Measurements from ENCODE around the gene MYRIP. TPM values are rescaled to one million over a fixed set of nuclear protein-coding genes. Genes with fewer than 3 reads are reported as not detected.

Gene MYRIP
- total and polyA plus RNA-seq, 2 of the 4 experiments (the other 2 are of a cell fraction), result not detected

- no TSS peak for BruUV-seq (replicated peaks)
- TF ChIP-seq CHD1 (IDR thresholded peaks at IDR 0.05; ENCODE audit: low read depth, low read length) (no peak), NFE2L2 (IDR thresholded peaks at IDR 0.05; ENCODE audit: low read depth, low read length) (no peak), RCOR1 (IDR thresholded peaks at IDR 0.05; ENCODE audit: insufficient replicate concordance, low read length) (no peak), MAFK (IDR thresholded peaks at IDR 0.05; ENCODE audit: low read depth, low read length) (no peak), USF2 (IDR thresholded peaks at IDR 0.05; ENCODE audit: low read depth, low read length) (no peak)
Observed at GRCh38 chr3:40249168-40249567, 439.8 kb downstream of the MYRIP start.

More at GRCh38 chr3:40249168-40249567, 439.8 kb downstream of the MYRIP start:
- Histone ChIP-seq H3K4me1 (ENCODE audit: control insufficient read depth, insufficient read depth, low read length) (no peaks in the 10 kb centered on the region), H3K4me2 (ENCODE audit: low read depth, low read length) (no peak overlapping the region), H3K9me3 (ENCODE audit: control insufficient read depth, insufficient read depth, low read length) (no peaks in the 10 kb centered on the region), H3K27ac (ENCODE audit: insufficient read depth, low read length) (no peak overlapping the region), H3K4me3 (ENCODE audit: insufficient read depth, low read depth, low read length) (no peak overlapping the region), H3K23ac (ENCODE audit: low read depth, low read length) (no peak overlapping the region), H3K79me1 (ENCODE audit: low read depth in 1 of 2, low read length in 2 of 2) (no peaks in the 10 kb centered on the region), H3K36me3 (ENCODE audit: control insufficient read depth, insufficient read depth, low read length) (no peaks in the 10 kb centered on the region), H2BK5ac (ENCODE audit: low read depth, low read length, poor library complexity, severe bottlenecking) (no peak overlapping the region), H3K4ac (ENCODE audit: low read depth, low read length) (no peak overlapping the region), H2AK5ac (ENCODE audit: low read depth, low read length) (no peak overlapping the region), H4K91ac (ENCODE audit: insufficient read depth, low read depth, low read length) (no peak overlapping the region), H3K9ac (ENCODE audit: low read depth, low read length) (no peak overlapping the region), H3K9me1 (ENCODE audit: insufficient read depth, low read length) (no peaks in the 10 kb centered on the region), H4K5ac (ENCODE audit: low read depth, low read length) (no peak overlapping the region), H4K20me1 (ENCODE audit: insufficient read depth, low read length) (no peaks in the 10 kb centered on the region), H2BK15ac (ENCODE audit: low read depth, low read length) (no peak overlapping the region), H2AK9ac (replicated peaks; ENCODE audit: low read depth, low read length, poor library complexity) (no peak overlapping the region), H3K56ac (ENCODE audit: extremely low read depth, insufficient read depth, low read length) (no peak overlapping the region), H2BK120ac (ENCODE audit: low read depth, low read length) (no peak overlapping the region), H3K18ac (ENCODE audit: low read depth, low read length) (no peak overlapping the region), H2BK20ac (ENCODE audit: low read depth, low read length) (no peak overlapping the region), H3K14ac (replicated peaks; ENCODE audit: low read depth, low read length) (no peak overlapping the region), H4K8ac (ENCODE audit: low read depth in 2 of 2, low read length in 2 of 2) (no peak overlapping the region), H3K27me3 (ENCODE audit: control insufficient read depth, insufficient read depth, low read length) (no peaks in the 10 kb centered on the region), H2AFZ (replicated peaks; ENCODE audit: low read length, poor library complexity) (no peak overlapping the region)
- ChIA-PET POLR2A (ENCODE audit: unreplicated experiment) (no interaction called here), CTCF (no interaction called here)
- dilution Hi-C loops (cut with HindIII; ENCODE audit: low sequenced_read_pairs, unreplicated experiment), result no loop called here
- in situ Hi-C loops (cut with MboI; ENCODE audit: low sequenced_read_pairs), result no loop called here
- ATAC-seq (ENCODE audit: low read depth) (no peak), DNase-seq (no peak)
- intact Hi-C loops (cut with micrococcal nuclease), result no loop called here
- WGBS, 2 experiments (ENCODE audit: extremely low coverage in 2 of 2, insufficient read length in 1 of 2), result no CpG with 5 or more reads among the region's 3 CpGs
